Suppressor macrophage treated with lipopolysaccharide for 1 hour (primary cell): Measurements from ENCODE around the gene SYTL5.

ENCODE experiments used
- DNase-seq, 3 donors: peaks; one replicate each; pipeline ENCODE4 v3.0.0-alpha.2; 2020 to 2022

Gene SYTL5

DNA sequence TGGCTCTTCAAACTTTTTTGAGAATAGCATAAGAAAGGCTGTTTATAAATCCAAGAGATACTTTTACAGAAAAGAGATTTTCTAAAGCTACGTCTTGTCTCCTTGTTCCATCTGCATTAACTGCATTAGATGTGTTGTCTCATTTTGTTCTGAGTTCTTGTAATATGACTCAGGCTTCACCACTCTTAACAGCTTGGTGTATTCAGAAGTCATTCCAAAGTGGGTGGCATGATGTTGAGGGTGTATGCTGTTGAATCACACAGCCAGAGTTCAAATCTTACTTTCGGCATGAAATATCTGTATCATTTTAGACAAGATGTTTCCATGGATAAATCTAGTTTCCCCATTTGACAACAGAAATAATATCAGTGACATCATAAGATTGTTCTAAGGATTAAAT lies 30.1 kb downstream of the SYTL5 start:
- no peak for DNase-seq

DNA sequence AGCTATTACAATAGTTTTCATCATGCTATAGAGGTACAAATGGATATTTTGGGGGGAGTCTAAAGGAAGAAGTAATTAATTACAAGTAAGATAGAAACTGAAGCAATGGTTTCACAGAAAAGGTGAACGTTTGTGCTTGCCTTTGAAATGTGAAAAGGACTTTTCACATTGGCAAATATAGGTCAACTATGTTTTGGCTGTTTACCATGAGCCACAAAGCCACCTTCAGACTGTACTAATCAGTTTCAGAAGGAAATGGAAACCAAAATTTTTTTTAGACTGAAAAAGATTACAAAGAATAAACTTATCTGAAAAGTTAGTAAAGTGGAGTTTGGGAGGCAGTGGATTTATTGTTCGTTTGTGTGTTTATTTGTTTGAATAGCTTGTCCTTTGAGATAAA lies 32.1 kb downstream of the SYTL5 start:
- DNase-seq: no peak

DNA sequence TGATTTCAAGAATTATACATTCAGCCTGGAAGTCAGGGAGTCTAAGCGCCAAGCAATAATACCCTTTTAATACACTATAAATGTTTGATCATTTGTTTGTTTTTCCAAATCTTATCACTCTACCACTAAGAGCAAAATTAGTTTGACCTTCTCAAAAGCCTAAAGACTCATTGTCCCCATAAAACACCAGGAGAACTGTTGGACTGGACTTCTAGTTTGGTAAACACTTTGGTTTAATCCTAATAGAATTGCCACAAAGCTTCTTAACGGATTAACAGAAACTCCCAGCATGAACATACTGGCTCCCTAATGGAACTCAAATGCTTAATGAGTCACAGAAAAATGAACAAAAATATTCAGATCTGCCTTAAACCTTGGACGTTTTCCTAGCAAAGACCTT lies 34.9 kb downstream of the SYTL5 start:
- DNase-seq: no peak

DNA sequence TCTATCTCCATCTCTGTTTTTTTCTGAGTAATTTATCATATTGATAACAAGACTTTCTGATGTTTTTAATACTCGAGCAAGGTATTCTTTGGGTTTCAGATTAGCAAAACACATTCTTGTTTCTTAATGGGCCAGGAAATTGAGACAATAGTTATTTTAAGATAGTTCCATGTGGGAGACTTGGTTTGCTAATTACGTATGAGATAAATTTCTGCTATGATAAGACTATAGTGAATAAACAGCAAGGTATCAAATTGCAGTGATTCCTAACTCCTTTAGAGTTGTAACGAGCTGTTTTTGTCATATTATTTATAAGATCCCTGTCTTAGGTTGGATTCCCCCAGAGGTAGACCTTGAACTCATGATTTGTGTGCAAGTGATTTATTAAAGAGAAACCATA lies 38.3 kb downstream of the SYTL5 start:
- no peak for DNase-seq

DNA sequence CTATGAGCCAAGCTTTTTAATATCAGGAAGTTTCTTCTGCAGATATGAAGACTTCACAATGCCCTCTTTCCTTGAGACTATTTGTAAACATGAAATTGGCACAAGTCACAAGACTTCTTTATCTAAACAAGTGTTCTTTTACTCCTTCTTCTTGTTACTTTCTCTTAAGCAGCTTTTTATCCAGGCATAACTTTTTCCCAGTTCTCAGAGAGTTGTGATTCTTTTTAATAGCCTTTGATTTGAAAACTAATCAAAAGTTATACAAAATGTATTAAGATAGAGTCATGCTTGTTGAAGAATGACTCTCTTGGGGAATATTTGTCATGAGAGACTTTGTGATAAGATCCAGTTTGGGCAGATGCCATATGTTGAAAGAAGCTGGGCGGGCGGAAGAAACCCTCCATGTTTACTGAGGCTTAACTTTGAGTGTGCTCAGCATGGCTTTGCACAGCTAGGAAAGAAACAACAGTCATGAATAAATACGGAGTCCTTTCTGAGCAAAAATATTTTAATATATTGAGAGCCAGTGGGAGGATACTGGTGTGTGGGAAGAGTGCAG lies 39.3 kb downstream of the SYTL5 start:
- no peak for DNase-seq

DNA sequence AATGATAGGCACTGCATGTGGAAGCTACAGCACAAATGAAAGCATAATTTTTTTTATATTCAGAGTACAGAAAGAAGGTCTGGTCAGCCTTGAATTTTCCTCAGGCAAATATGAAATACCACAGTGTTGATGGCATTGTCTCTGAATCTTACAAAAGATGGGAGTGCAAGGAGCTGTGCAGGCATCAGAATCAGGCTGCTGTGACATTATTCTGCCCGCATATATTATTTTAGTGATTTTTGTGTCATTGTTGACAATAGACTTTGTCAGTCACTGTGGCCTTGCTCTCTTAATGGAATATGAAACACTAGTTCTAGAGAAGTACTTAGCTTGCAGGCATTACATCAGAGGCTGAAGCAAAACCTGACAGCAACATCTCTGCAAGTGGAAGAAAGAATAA lies 42.5 kb downstream of the SYTL5 start:
- DNase-seq: no peak

DNA sequence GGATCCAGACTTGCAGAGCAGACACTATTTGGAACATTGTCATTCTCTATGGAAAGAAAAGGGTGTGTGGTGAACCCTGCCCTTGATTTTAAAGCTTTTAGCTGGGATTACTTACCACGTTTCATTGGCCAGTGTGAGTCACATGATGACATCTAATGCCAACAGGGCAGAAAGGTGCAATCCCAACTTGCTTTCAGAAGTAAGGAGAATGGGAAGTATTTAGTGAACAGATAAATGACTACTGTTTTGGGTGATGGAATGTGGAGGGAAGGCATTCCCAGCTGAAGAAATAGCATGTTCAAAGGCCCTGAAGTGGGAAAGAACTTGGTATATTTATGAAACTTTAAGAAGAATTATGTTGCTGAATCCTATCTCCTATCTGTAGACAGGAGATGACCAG lies 44.5 kb downstream of the SYTL5 start:
- no peak for DNase-seq

DNA sequence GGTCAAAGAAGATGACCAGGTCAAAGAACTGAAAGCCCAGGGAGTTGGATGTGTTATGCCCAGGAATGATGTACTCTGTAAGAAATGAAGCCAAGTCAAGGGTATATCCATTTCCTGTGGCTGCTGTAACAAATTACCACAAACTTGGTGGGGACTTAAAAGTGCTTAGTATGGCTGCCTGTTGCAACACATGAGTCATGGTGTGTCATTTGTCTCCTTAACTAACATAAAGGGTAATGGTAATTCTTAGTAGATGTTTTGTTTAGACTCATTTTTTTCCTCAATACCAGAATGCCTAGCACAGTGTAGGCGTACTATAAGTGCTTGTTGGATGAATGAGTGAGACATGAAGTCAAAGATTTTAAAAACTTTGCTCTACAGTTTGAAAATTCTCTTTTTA lies 45.7 kb downstream of the SYTL5 start:
- DNase-seq: peak; percentile 5 to 47 (median 36)

DNA sequence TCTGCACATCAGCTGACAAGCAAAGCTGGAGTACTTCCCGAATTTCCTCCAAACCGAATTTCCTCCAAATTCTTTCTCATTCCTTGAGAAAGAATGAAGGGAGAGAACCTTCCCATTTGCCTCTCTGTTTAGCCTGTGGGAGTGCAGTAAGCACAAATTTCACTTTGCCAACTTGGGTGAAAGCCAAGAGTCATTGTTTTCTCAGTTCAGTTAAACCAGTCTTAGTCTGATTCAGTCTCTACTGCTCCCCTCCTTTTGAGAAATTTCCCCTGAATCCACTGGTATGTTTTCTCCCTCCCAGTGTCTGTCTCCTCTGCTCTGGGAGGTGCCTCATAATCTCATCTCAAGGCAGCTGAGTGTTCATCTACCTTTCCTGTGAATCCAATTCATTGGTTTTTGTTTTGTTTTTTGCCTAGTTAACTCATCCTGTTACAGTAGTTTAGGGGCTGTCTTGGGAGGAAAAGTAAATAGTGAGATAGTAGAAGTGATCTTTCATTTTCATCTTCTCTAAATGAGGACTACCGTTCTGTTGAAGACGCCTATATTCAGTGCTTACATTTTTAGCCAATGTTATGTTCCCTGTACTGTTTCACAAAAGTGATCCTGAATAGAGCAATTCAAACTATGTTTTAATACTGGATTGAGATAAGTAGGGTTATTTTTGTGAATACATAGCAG lies 49.0 kb downstream of the SYTL5 start:
- DNase-seq: no peak

DNA sequence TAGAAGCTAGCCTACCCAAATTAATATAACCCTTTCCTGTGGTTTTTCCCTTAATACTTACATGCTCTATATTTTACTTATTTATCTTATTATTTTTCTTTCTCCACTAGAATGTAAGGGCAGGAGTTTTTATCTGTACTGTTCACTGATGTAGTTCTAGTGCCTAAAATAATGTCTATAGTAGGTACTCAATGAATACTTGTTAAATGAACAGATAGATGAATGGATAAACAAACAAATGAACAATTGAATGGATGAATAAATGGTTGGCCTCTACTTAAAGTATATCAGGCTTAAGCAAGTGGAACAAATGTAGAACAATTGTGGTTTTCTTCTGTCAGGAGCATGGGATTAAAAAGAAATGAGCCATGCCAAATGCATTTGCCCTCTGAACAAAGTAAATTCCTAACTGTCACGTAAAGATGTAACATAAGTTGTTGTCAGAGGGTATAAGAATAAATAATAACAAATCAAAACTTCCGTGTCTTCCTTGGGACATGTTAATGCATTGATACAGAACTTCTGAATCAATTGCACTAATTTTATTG lies 54.1 kb downstream of the SYTL5 start:
- no peak for DNase-seq

DNA sequence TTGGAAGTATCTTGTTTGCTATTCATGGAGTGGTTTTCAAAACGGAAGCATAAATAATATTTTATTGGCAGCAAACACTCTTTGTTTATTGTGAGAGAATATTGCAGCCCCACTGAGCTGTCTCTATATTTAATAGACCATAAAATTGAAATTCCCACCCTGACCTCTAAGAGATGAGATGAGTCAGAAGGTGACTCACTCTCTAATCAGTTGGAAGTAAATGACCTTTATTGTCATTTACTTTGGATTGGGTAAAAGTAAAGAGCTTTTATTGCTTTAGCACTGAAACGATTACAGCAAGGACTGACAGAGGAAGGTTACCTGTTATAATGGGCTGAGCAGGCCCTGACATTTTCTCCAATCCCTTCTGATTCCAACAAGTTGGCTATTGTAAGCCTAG lies 55.0 kb downstream of the SYTL5 start:
- DNase-seq: no peak

DNA sequence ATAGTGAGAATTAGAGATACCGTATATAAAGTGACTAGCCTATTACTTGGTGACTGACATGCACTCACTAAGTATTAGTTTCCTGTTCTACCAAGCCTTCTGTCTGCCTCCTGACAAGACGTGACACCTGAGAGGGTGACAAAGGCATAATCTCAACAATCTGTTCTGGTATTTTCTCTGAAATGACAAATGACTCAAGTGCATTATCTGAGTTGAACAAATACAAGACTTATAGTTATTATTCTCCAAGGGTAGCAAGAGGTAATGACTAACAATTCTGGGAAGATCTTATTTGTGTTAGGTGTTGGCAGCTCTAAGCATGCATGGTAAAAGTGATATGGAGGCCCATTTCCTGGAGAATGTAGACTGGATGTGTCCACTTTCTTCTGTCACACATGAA lies 60.6 kb downstream of the SYTL5 start:
- no peak for DNase-seq

DNA sequence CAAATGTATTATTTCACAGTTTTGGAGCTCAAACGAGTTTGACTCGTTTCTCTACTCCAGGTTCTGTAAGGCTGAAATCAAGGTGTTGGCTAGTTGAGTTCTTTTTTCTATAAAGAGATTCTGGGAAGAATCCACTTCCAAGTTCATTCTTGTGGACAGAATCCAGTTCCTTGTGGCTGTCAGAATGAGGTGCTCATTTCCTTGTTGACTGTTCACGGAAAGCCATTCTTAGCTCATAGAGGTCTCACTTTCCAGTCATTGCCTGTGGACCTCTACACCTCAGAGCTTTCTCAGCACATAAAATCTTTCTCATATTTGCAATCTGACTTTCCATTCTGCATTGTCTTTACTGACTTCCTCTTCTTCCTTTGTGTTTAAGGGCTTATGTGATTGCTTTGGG lies 62.9 kb downstream of the SYTL5 start:
- no peak for DNase-seq

DNA sequence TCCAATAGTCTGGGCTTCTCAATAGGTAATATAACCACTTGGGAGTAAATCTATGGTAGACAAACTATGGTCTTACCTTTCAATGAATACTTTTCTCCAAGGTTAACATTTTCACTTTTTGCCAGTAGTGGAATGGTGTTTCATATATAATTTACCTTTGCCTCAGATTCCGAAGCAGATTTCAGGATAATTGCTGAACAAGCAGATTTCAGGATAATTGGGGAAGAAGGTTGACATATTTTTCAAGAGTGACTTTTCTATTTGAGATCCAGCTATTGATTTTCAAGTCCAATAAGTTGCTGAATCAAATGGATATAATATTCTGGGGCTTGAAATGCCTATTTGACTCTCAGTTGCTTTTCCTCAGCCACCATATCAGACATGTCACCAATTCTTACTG lies 63.6 kb downstream of the SYTL5 start:
- DNase-seq: no peak

DNA sequence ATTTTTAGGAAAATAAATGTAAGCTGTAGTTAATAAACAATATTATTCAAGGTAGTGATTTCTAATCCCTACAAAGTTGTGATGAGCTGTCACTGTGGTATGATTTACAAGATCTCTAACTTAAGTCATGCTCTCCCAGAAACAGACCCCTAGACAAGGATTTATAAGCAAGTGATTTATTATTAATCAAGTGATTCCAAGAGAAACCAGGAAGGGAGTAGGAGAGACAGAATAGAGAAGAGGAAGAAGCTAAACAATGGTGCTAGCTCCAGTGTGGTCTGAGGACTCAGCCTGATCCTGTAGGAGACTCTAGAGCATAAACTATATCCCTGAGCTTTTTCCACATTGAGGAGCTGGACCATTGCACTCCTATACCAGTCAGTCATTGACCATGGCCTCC lies 73.1 kb downstream of the SYTL5 start:
- DNase-seq: no peak

DNA sequence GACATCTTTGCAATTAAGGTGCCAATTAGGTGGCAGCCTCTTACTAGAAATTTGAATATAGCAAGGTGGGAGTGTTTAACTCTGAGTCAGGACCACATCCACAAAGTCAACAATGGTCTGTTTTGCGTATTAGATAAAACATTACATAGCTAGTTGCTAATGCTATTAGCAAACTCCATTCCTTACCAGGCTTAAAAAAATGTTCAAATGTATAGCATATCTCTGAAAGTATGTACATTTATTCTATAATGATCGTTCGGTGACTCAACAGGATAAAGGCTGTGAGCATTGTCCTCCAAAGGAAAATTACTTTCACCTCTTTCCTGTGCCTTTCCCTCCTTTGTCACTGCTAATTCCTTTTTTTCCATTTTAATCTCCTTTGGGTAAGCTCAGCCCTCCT lies 74.5 kb downstream of the SYTL5 start:
- no peak for DNase-seq

DNA sequence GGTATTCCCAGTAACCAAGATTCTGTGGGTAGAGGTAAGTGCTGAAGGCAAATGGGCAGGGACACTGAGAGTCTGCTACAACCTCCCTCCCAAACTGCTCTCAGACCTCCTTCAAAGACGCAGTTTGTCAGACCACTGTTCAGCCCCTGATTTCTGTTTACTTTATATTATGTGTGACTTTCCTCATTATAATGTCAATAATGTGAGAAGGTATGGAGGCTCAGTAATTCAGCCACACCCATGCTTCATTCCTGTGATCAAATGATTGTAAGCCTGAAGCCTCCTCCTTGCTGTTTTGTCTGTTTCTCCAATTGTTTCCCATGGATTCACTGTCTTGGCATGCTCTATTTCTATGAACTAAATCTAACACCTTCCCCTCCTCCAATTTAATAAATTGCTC lies 75.6 kb downstream of the SYTL5 start:
- no peak for DNase-seq

DNA sequence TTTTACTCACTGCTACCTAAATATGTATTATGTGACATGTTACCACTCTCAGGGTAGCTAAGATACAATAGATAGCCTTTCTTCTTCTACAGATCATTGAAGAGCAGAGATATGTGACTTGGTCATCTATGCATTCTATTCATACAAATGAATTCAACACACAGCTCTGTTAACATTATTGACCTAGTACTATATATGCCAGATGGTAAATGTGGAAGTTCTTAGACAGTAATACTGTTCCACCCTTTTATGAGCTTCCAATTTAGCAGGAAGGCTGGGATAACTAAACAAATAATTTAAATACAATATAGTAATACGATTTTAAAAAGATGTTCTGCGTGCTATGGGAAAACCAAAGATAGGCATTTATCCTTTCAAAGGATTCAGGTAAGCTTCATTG lies 76.0 kb downstream of the SYTL5 start:
- no peak for DNase-seq

DNA sequence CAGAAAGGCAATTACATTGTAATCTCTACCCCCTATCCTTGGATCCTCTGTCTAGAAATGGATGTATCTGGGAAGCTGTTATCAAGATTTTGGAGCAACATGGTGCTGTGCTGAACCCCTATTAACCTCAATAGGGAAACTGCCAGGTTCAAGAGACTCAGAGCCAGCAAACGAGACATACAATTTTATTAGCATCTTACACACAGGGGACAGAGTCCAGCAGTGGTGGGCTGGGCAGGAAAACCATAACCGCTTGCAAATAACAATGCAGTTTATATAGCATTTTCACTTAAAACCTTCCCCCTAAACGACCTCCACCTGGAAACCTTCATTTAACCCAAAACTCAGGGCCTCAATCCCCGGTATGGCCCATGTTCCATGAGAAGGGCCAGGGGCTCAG lies 79.5 kb downstream of the SYTL5 start:
- no peak for DNase-seq

DNA sequence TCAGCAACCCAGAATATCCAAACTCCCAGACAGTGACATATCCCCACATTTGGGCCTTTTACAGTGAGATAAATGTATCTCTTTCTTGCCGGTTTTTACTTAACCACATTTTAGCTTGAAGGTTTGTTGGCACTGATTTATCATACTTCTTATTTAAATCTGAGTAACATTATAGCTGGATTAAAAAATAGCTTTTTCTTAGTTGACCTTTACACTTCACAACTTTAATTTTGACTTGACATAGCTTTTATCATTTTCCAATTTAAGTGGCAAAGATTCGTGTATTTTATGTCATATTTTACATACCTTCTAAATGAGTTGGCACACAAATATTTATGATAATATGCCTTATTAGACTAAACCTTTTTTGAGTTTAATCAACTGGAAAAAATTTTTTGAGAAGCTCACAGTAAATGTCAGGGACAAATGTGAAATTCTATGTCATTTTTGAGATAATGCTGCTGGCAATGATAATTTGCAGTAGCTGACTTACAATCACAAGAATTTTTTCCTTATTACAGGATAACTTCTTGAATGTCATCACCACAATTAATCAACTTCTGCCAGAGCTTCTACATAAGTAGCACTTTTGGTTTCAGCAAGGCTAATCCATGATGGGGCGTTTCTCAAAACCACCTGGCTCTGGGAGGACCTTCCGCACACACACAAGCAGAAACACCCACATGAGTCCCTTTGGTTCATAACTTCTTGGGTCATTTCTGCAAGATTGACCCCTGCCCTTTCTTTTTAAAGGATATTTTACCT lies 80.3 kb downstream of the SYTL5 start:
- no peak for DNase-seq

DNA sequence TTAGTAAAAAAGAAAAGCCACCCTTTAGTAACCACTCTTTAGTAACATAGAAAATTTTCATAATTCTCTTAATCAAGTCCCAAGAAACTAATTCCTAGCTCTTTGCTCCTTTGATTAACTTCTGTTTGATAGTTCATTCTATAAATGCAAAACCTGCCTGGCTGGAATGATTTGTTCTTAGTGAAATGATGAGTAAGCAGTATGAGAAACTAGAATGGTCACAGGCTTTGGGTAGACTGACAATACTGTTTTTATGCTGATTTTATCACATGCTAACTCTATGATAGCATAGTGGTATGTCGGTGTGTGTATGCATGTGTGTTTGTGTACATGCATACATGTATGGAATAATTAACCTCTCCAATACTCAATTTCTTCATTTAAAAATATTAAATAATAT lies 81.2 kb downstream of the SYTL5 start:
- DNase-seq: no peak

DNA sequence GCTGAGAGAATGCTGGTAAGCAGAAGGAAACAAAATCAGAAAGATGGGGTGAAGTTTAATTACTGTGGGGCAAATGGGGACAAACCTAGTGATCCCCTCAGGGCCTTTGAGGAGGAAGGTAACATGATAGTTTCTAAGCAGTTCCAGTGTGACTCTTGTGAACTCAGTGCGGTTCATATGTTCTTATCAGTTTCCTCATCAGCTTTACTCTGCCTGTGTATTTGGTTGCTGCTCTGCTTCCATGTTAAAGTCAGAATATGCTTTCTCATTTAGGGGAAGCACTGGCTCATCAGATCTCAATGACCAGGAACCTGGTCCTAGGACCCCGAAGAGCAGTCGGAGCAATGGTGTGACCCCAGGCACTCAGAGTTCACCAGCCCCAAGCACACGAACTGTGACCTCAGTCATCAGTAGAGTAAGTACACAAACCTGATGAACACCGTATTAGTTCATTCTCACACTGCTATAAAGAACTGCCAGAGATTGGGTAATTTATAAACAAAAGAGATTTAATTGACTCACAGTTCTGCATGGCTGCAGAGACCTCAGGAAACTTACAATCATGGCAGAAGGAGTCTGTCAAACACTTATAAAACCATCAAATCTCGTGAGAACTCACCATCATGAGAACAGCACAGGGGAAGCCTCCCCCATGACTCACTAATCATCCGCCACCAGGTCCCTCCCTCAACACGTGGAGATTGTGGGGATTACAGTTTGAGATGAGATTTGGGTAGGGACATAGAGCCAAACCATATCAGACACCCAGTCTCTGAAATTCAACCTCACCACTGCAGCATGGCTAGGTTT lies 83.0 kb downstream of the SYTL5 start:
- no peak for DNase-seq

DNA sequence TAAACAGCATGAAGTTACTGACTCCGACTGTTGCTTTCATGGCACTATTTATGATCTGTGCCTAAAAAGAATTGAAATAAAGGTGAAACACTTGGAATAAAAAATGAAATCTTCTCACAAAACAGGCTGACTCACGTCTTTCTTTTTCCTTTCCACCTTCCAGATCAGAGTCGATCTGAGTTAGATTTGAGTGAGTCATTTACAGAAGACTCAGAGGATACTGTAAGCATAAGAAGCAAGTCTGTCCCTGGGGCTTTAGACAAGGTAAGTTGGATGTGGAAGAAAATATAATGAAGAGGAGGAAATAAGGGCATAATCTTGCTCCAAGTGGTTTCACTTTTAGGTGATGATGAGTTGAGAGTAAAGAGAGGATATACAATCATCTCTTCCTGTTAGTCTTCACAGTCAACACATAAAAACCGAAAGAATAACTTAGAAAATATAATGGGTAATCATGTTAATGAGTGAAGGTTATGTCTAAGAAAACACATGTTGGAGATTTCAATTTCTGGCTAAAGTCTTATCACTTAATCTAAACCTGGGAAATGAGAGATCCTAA lies 89.7 kb downstream of the SYTL5 start:
- no peak for DNase-seq
